ENCODE data around the gene OGT.

- TF ChIP-seq EZH2phosphoT487 (IDR thresholded peaks at IDR 0.05; ENCODE audit: borderline replicate concordance, low read depth) (no peak), FOXM1 (IDR thresholded peaks at IDR 0.05; ENCODE audit: low read depth) (no peak), MEF2A (IDR thresholded peaks at IDR 0.05; ENCODE audit: borderline replicate concordance, low read depth) (no peak), POLR2AphosphoS5 (IDR thresholded peaks at IDR 0.05; ENCODE audit: low read depth, low read length) (no peak), CTCF (IDR thresholded peaks at IDR 0.05) (no peak)
Measured at GRCh38 chrX:71573590-71573989, 40.7 kb downstream of the OGT start.
